Stimulated activated CD4-positive, alpha-beta T cell treated with anti-CD3 and anti-CD28 coated beads, TNF-alpha, amount 100 ng/mL, for 1 hour (primary cell): ENCODE results near the gene LIPN.

Experiments used
- DNase-seq, 3 donors: peaks; one replicate each; pipeline ENCODE4 v3.0.0-alpha.2; 2020; ENCODE audit warnings: low read depth in 3 of 3, low spot score in 1 of 3

LIPN gene

DNA sequence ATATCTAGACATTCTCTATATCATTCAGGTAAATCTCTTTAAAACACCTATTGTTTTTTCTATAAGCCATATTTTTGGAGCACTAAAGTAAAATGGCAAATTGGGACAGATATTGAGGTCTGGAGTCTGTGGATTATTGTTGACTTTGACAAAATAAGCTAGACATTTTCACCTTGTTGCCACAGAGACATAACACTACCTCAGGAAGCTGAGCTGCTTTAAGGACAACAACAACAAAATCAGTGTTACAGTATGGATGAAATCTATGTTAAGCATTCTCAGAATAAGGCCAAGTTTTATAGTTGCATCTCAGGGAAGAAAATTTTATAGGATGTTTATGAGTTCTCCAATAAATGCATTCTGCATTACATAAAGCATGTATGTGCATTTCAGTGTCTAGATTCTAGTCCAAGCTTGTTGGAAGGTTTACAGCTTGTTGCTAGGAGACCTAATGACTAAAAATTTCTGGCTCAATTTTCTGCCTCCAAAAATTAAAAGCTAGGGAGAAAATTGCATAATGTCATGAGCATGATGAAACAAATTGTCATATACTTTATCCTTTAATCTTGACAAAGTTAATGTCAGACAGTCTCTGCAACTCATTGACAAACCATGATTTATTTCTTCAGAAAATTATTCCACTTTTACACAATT lies 61.1 kb downstream of the LIPN start:
- DNase-seq = no peak

GRCh38 chr10:88826388-88826787 lies 66.6 kb downstream of the LIPN start:
- DNase-seq = no peak

DNA sequence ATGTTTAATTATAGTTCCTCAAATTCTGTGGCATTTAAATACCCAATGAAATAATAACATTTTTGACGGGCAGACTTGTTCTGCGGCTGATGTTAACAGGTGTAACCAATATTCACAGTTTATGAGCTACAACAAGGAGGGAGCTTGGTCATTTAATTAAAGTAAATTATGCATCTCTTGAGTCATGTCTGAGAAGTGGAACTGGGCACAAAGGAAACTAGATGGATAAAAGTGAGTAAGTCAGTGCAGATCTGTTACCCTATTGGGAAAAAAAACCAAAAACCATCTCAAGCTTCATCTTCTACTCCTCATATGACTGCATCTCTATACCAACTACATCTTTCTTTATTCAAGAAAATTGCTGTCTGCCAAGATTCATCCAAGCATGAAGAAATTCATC lies 67.9 kb downstream of the LIPN start:
- DNase-seq = no peak

DNA sequence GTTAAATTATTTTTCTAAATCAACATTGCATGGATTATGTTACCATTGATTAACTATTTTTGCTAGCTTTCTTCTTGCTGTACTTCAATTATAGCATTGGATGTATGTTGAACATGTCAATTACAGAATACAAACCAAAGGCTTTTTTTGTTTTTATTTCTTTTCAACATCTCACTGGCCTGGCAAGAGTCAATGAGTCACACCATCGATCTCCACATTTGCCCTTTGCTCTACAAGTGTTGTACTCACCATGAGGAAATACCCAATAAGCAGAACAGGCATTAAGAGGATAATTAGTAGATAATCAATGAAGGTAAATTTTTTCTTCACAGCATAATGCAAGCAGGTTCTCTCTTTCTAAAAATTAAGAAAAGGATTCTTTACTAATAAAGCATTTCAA lies 68.5 kb downstream of the LIPN start:
- no peak for DNase-seq
